ENCODE results near the gene NLRP14.

NLRP14 gene

DNA sequence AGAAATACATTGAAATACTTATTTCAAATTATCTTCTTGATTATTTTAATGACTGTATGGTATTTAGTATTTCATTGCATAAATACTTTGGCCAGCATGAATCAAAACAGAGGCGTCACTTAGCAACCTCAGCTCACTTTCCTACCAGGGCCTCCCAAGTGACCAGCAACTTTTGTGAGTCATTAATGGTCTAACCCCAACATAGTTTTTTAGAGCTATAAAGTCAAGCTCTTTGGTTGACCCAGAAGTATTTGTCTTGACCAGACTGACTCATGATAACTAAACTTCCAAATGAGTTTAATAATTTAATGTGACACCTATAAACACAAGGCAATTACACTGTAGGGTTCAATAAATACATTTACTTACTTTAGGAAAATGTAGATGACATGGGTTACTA is 40.6 kb downstream of the NLRP14 start:
- DNase-seq = no peak

DNA sequence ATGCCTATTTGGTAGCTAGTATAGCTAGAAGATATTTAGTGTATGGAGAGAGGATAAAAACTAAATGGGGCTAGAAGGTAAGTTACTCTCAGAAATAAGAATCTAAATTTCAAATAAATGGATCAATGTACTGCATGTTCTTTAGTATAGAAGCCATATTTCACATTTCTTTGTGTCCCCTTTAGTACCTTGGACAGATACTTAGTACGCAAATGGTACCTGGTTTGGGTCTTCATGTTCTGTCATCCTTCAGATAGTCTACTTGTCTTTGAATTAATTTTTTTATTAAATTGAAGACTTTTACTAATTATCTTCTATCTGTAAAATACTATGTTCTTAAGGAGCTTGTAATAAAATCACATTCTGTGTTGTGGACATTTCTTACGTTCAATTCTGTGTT is 42.3 kb downstream of the NLRP14 start:
- DNase-seq = no peak

DNA sequence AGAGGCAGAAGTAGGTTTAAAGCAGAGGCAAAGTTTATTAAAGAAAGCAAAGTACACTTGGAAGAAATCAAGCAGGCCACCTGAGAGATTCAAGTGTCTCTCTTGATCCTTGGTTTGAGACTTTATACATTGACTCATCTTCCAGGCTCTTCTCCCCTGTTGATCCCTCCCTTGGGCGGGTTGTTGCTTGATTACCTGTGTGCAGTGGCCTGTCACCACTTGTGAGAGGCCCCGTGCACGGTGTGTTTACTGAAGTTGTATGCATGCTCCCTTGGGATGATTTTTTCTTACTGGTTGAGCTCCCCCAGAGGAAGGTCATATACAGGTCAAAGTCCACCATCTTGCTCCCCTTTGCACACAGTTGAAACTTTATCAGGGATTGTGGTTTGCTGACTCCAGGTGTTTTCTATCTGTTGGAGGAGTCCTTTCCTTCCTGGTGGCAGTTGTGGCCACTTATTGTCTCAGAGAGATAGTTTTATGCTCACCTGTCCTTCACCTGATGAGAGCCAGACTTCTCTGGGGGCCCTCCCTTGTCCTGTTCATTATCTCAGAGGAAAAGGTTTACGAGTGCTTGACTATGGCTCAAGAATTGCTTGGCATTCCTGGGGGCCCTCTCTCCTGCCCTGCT is 52.2 kb downstream of the NLRP14 start:
- no peak for DNase-seq

DNA sequence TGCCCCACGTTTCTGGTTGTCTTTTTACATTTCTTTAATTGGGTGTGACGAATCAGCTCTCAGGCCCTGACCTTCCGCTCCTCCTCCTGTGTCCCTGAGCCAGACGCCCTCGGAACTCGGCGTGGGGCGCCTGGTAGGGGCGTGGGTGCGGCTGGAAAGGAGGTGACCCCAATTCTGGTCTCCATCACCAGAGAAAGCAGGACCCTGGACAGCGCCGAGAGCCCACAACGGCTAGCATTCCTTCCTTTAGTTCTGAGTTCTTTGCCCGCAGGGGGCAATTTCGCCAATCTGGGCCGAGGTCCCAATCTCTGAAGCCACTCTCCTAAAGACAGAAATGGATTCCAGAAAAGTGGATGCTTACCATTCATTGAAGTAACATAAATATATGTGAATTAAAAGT is 56.8 kb downstream of the NLRP14 start:
- DNase-seq = no peak

DNA sequence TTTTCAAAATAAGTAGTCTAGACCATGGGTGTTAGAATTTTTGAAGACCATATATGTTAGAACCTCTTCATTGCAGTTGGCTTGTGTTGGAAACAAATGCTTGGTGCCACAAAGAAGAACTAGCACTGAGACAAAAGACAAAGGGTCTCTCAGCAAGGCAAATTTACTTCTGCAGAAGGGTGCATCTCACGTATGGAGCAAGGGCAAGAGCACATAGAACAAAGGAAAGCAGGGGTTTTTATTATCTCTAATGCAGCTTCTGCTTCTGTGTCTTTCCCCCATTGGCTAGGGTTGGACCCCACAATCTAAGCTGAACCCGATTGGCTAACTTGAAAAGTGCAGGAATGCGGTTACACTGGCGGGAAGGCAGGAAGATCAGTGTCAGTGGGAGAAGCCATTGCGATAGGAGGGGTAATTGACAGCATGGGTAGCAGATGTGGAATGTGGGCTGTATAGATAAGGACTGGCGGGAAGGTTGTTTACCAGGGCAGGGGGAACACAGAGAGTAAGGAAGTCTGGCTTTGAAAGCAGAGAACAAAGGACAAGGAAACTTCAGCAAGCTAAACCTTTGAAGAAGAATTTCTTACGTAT is 59.4 kb downstream of the NLRP14 start:
- no peak for DNase-seq

DNA sequence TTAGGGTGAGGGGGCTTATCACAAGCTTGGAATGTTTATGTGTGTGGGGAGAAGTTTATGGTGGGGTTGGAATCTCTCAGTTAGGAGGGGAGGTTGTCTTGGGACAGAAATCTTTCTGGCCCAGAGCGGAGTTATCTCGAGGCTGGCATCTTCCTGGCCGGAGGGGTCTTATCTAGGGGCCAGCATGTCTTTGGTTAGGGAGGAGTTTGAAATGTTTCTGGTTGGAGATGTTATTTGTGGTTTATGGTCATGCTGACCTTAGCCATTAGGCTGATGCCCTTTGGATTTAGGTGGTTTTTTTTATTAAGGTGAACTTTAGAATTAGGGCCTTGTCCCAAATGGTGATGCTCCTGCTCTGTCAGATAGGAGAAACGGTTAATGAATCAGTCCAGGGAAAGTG is 60.6 kb downstream of the NLRP14 start:
- DNase-seq = no peak

DNA sequence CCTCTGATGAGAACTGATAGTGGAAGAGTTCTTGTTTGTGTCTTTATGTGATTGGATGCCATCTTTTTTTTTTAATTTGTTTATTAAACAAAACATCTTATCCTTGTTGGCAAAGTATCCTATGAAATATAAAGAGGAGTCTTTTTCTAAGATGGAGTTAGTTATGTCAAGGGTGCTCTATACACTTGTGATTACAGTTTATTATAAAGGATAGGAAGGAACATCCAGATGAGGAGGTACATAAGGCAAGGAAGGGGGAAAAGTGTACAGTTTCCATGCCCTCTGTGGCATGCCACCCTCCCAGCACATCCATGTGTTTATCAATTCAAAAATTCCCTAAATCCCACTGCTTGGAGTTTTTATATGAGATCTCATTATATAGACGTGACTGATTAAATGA is 61.2 kb downstream of the NLRP14 start:
- no peak for DNase-seq

DNA sequence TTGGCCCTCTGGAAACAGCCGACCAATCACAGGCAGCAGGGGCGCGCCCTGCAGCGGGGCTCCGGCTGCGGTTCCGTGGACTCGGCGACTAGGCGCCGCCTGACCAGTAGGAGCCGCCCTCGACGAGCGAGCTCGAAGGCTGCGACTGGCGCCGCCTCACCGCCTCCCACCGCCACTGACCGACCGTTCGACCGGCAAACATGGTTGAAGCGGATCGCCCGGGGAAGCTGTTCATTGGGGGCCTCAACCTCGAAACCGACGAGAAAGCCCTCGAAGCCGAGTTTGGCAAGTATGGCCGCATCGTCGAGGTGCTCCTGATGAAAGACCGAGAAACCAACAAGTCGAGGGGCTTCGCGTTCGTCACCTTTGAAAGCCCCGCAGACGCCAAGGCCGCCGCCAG is 68.6 kb downstream of the NLRP14 start, which contains the start of gene RBMXL2:
Gene RBMXL2 (plus strand): TSS at position 78 of the 400 bp plus-strand sequence. CDS start 123 bp downstream, at position 201.
- DNase-seq = no peak

DNA sequence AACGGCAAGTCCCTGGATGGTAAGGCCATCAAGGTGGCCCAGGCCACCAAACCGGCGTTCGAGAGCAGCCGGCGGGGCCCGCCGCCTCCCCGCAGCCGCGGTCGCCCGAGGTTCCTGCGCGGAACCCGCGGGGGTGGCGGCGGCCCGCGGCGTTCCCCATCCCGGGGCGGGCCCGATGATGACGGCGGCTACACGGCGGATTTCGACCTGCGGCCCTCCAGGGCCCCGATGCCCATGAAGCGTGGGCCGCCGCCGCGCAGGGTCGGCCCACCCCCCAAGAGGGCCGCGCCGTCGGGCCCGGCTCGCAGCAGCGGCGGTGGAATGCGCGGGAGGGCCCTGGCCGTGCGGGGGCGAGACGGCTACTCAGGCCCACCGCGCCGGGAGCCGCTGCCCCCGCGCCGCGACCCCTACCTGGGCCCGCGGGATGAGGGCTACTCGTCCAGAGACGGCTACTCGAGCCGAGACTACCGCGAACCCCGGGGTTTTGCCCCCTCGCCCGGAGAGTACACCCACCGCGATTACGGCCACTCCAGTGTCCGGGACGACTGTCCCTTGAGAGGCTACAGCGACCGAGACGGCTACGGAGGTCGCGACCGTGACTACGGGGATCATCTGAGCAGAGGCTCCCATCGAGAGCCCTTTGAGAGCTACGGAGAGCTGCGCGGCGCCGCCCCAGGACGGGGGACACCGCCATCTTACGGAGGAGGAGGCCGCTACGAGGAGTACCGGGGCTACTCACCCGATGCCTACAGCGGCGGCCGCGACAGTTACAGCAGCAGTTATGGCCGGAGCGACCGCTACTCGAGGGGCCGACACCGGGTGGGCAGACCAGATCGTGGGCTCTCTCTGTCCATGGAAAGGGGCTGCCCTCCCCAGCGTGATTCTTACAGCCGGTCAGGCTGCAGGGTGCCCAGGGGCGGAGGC is 69.3 kb downstream of the NLRP14 start:
- DNase-seq = no peak

DNA sequence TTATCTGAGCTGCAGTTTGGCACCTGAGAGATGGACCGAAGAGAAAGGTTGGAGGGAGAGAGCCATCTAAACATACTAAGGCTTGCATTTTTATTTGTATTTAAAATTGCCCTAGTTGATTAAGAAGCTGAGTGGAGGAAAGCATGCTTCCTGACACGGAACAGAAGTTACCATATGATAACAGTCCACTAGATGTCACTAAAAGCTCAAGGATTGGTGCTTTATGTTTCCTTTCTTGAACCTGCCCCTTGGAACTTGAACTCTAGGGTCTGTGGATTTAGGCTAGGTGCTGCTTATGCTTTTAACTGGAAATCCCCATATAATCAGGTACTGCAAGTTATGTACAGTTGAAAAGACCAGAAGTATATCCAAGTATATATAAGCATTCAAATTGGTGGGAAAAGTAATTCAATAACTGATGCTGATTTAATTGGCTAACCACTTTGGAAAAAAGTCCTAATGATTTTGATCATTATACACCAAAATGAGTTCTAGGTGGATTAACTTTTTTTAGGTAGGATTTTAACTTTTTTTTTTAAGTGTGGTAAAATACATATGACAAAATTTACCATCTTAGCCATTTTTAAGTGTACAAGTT is 78.1 kb downstream of the NLRP14 start:
- DNase-seq = no peak

DNA sequence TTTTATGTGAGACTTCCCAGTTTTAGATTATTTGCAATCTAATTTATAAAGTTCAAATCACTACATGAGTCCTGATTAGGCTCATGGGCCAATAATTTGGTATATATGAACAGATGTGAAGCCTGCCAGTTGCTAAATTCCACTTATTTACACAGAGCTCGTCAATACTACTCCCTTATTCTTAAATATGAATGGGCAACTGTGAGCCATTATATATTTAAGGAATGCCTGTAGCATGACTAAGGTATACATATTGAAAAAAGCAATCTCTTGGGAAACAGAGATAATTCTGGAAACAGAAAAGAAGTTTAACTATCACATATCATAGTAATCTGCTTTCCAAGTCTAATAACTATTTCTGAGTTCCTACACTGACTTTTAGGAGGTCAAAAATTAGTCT is 95.5 kb downstream of the NLRP14 start:
- DNase-seq = no peak

DNA sequence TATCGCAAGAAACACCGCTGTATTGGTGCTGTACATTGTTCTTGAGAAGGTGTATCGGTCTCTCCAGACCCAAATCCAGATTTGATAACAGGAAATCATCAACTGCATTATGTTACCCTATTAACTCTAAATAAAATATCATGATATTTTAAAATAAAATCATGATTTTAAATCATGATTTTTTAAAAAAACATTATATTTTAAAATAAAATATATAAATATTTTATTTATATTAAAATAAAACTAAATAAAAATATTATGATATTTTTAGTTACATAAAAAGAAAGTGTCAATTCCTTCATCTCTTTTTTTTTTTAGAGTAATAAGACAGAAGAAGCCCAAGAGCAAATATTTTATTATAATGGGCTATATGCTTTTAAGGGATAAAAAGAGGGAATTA is 96.1 kb downstream of the NLRP14 start:
- no peak for DNase-seq

Measured in CD4-positive, alpha-beta T cell treated with Interferon gamma for 1 hour (primary cell).